ENCODE data around the gene UCK1.

Gene UCK1

DNA sequence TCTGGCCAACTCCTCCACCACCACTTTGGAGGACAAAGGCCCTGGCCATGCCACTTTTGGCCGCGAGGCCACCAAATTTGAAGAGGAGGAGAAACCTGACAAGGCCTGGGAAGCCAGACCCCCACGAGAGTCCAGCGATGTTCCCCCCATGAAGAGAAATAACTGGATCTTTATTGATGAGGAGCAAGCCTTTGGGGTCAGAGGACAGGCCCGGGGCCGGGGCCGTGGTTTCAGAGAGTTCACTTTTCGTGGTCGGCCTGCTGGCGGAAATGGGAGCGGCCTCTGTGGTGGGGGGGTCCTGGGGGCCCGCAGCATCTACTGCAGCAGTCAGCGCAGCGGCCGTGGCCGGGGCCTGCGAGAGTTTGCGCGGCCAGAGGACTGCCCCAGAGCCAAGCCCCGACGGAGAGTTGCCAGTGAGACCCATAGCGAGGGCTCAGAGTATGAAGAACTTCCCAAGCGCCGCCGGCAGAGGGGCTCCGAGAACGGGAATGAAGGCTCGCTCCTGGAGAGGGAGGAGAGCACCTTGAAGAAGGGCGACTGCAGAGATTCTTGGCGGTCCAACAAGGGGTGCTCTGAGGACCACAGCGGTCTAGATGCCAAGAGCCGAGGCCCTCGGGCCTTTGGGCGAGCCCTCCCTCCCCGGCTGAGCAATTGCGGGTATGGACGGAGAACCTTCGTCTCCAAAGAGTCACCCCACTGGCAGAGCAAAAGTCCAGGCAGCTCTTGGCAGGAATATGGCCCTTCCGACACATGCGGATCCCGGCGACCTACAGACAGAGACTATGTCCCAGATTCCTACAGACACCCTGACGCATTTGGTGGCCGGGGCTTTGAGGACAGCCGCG is 55.7 kb downstream of the UCK1 start:
- no peak for DNase-seq

DNA sequence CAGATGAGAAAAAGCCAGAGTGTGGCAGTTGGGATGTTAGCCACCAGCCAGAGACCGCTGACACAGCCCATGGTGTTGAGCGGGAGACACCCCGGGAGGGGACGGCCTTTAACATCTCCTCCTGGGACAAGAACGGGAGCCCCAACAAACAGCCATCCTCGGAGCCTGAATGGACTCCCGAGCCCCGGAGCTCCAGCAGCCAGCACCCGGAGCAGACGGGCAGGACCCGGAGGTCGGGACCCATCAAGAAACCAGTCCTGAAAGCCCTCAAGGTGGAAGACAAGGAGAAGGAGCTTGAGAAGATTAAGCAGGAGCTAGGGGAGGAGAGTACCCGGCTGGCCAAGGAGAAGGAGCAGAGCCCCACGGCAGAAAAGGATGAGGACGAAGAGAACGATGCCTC is 56.4 kb downstream of the UCK1 start:
- no peak for DNase-seq

GRCh38 chr9:131473891-131474290 is 57.2 kb downstream of the UCK1 start:
- no peak for DNase-seq
